Measurements from ENCODE around the gene PSMD8. TPM values are rescaled to one million over a fixed set of nuclear protein-coding genes. Genes with fewer than 3 reads are reported as not detected.

The PSMD8 gene
- total and polyA plus RNA-seq, 2 of the 8 experiments (the other 6 are each of a cell fraction or from before 2014, with no cell fraction given), result 170 to 486 TPM

- no peak for TF ChIP-seq POU5F1 (IDR thresholded peaks at IDR 0.05; ENCODE audit: low read depth, low read length)
Observed at GRCh38 chr19:38370299-38370698, 4.1 kb upstream of the PSMD8 start (continued).

All from H1 (cell line).